IMR-90 (cell line): ENCODE data around the gene PNMA1. TPM values are rescaled to one million over a fixed set of nuclear protein-coding genes. Genes with fewer than 3 reads are reported as not detected.
A peak's percentile ranks its signal among the peaks of the same experiment; 100 is the strongest.

Source experiments
- ATAC-seq: fragments of 200-7000 bp; cut with Tn5 transposase; 2 replicates; pipeline ENCODE4 v1.9.1; 2020; ENCODE audit warnings: low read depth, mild to moderate bottlenecking, moderate library complexity
- BruUV-seq: library from RNA; stranded (reverse); fragments of 400-500 nt; replicated peaks from 2 replicates; lab custom pipeline; 2021; lab: Mats Ljungman, UMichigan
- CTCF ChIA-PET: fragments of 300-600 bp; formaldehyde crosslinking; extraction: SDS; loops from one replicate; lab custom pipeline; 2021; ENCODE audit warnings: antibody characterized with exemption; lab: Yijun Ruan, JAX
- POLR2A ChIA-PET: fragments of 300-600 bp; sonication (Branson Sonifier 250); formaldehyde crosslinking; loops from one replicate; lab custom pipeline; 2022; ENCODE audit warnings: antibody characterized with exemption; ENCODE audit not compliant: unreplicated experiment; lab: Charles Lee
- DNase-seq: peaks from one replicate; pipeline ENCODE4 v3.0.0; 2013
- H2AFZ ChIP-seq: replicated peaks from 2 replicates; pipeline ENCODE3; 2013; ENCODE audit warnings: low read length, mild to moderate bottlenecking; ENCODE audit not compliant: poor library complexity
- H2AK5ac ChIP-seq: 2 replicates; pipeline ENCODE4 v1.6.1; 2013; ENCODE audit warnings: low read depth, low read length, inconsistent platforms
- H2AK9ac ChIP-seq: replicated peaks from 2 replicates; pipeline ENCODE3; 2013; ENCODE audit warnings: mild to moderate bottlenecking, low read depth, low read length, moderate library complexity; ENCODE audit not compliant: poor library complexity
- H2BK120ac ChIP-seq: 2 replicates; pipeline ENCODE4 v1.6.1; 2013; ENCODE audit warnings: low read depth, low read length, inconsistent platforms
- H2BK15ac ChIP-seq: 3 replicates; pipeline ENCODE4 v1.6.1; 2013; ENCODE audit warnings: low read depth, low read length, inconsistent platforms
- H2BK20ac ChIP-seq: 2 replicates; pipeline ENCODE4 v1.6.1; 2013; ENCODE audit warnings: low read depth, mild to moderate bottlenecking, inconsistent platforms, low read length, moderate library complexity
- H2BK5ac ChIP-seq: 2 replicates; pipeline ENCODE4 v1.6.1; 2013; ENCODE audit warnings: mild to moderate bottlenecking, low read depth, low read length, inconsistent platforms; ENCODE audit not compliant: poor library complexity, severe bottlenecking
- H3K14ac ChIP-seq: replicated peaks from 2 replicates; pipeline ENCODE4 v1.6.1; 2013; ENCODE audit warnings: low read depth, low read length, inconsistent platforms
- H3K18ac ChIP-seq: 2 replicates; pipeline ENCODE4 v1.6.1; 2013; ENCODE audit warnings: low read depth, low read length, control low read depth
- H3K23ac ChIP-seq: 2 replicates; pipeline ENCODE4 v1.6.1; 2013; ENCODE audit warnings: low read depth, low read length, inconsistent platforms
- H3K27ac ChIP-seq: 2 replicates; pipeline ENCODE4 v1.5.1; 2013; ENCODE audit warnings: mild to moderate bottlenecking, control low read depth, low read length; ENCODE audit not compliant: insufficient read depth
- H3K27me3 ChIP-seq: 2 replicates; pipeline ENCODE4 v1.6.1; 2013; ENCODE audit warnings: low read length; ENCODE audit not compliant: control insufficient read depth, insufficient read depth
- H3K36me3 ChIP-seq: 2 replicates; pipeline ENCODE4 v1.6.1; 2013; ENCODE audit warnings: low read length, mixed read lengths; ENCODE audit not compliant: control insufficient read depth, insufficient read depth
- H3K4ac ChIP-seq: 2 replicates; pipeline ENCODE4 v1.6.1; 2013; ENCODE audit warnings: low read depth, low read length, inconsistent platforms
- H3K4me1 ChIP-seq: 2 replicates; pipeline ENCODE4 v1.6.1; 2013; ENCODE audit warnings: low read length, mixed read lengths; ENCODE audit not compliant: control insufficient read depth, insufficient read depth
- H3K4me2 ChIP-seq: 2 replicates; pipeline ENCODE4 v1.6.1; 2013; ENCODE audit warnings: low read depth, mild to moderate bottlenecking, control low read depth, low read length, moderate library complexity
- H3K4me3 ChIP-seq: 2 replicates; pipeline ENCODE4 v1.5.1; 2013; ENCODE audit warnings: low read depth, mild to moderate bottlenecking, control low read depth, low read length, moderate library complexity; ENCODE audit not compliant: insufficient read depth
- H3K56ac ChIP-seq: 2 replicates; pipeline ENCODE4 v1.6.1; 2013; ENCODE audit warnings: low read length, inconsistent platforms; ENCODE audit not compliant: insufficient read depth; ENCODE audit errors: extremely low read depth
- H3K79me1 ChIP-seq, 2 experiments: 2 replicates each; pipeline ENCODE4 v1.6.1; 2013; ENCODE audit warnings: low read length in 2 of 2, inconsistent platforms in 1 of 2, low read depth in 1 of 2
- H3K9ac ChIP-seq: 2 replicates; pipeline ENCODE4 v1.6.1; 2013; ENCODE audit warnings: low read depth, low read length, control low read depth
- H3K9me1 ChIP-seq: 2 replicates; pipeline ENCODE4 v1.6.1; 2013; ENCODE audit warnings: low read length, inconsistent platforms; ENCODE audit not compliant: insufficient read depth
- H3K9me3 ChIP-seq: 2 replicates; pipeline ENCODE4 v1.6.1; 2013; ENCODE audit warnings: low read length; ENCODE audit not compliant: control insufficient read depth, insufficient read depth
- H4K20me1 ChIP-seq: 2 replicates; pipeline ENCODE4 v1.6.1; 2013; ENCODE audit warnings: low read length, inconsistent platforms; ENCODE audit not compliant: insufficient read depth
- H4K5ac ChIP-seq: 2 replicates; pipeline ENCODE4 v1.6.1; 2013; ENCODE audit warnings: mild to moderate bottlenecking, low read depth, low read length, control low read depth
- H4K8ac ChIP-seq, 2 experiments: 2 replicates each; pipeline ENCODE4 v1.6.1; 2013; ENCODE audit warnings: low read depth in 2 of 2, low read length in 2 of 2, control low read depth in 1 of 2, inconsistent platforms in 1 of 2
- H4K91ac ChIP-seq: 2 replicates; pipeline ENCODE4 v1.6.1; 2013; ENCODE audit warnings: low read depth, low read length, inconsistent platforms; ENCODE audit not compliant: insufficient read depth
- CEBPB ChIP-seq: IDR thresholded peaks from 2 replicates; pipeline ENCODE4 v1.6.1; 2012; ENCODE audit warnings: low read depth, low read length, improper control_type of control experiment
- RCOR1 ChIP-seq: IDR thresholded peaks from 2 replicates; pipeline ENCODE4 v1.6.1; 2012; ENCODE audit warnings: mild to moderate bottlenecking, low read length, improper control_type of control experiment; ENCODE audit not compliant: insufficient replicate concordance
- USF2 ChIP-seq: fragments of 150-350 bp; IDR thresholded peaks from 2 replicates; pipeline ENCODE4 v1.6.1; 2017; ENCODE audit warnings: mild to moderate bottlenecking, antibody characterized with exemption, low read length, low read depth
- WGBS, 2 experiments: methylation state at CpG; one replicate each; pipeline versions ENCODE4 v1.1.5 to v1.1.7; 2013; ENCODE audit warnings: missing lambda C conversion rate in 2 of 2; ENCODE audit not compliant: insufficient read length in 1 of 2; ENCODE audit errors: extremely low coverage in 2 of 2; 5-methylcytosine and 5-hydroxymethylcytosine counted together
- dilution Hi-C: fragments of 300-500 bp; cut with HindIII; formaldehyde crosslinking; loops from one replicate; pipeline ENCODE4 v1.14.3; 2018; ENCODE audit warnings: low sequenced_read_pairs; ENCODE audit not compliant: unreplicated experiment
- in situ Hi-C: fragments of 300-500 bp; cut with MboI; formaldehyde crosslinking; loops from 3 replicates; pipeline ENCODE4 v1.14.3; 2019; ENCODE audit warnings: low sequenced_read_pairs, inconsistent platforms, mixed read lengths
- intact Hi-C: fragments of 100-400 bp; cut with micrococcal nuclease; formaldehyde crosslinking; loops from 2 replicates; pipeline ENCODE4 v1.10.0; 2022
- polyA plus RNA-seq, 3 experiments: library from polyadenylated mRNA; depleted of rRNA; stranded (reverse); fragments of >200 nt; gene quantifications; 2 replicates each; pipeline ENCODE4 v1.2.3, GENCODE V29; 2012; ENCODE audit warnings: low replicate concordance in 1 of 3
- total RNA-seq: library from RNA; depleted of rRNA; stranded (reverse); fragments of >200 nt; gene quantifications from 2 replicates; pipeline ENCODE4 v1.2.3, GENCODE V29; 2012

Gene PNMA1
- total and polyA plus RNA-seq, 2 of the 4 experiments (the other 2 are of a cell fraction) = 6.5 to 28.2 TPM

- ATAC-seq (peak; percentile 8), DNase-seq (peak; percentile 42)
- Histone ChIP-seq H3K9me3 (no peaks in the 10 kb centered on the region), H2BK120ac (0 out of 2 replicates have a peak overlapping the region, but pooled peaks have one; percentile 39), H4K20me1 (peaks cover 16% of the 10 kb centered on the region), H3K36me3 (peaks cover 66% of the 10 kb centered on the region), H3K4ac (peak overlapping the region; percentile 56; the same call in 1 of the 2 replicates), H3K4me1 (peaks cover 34% of the 10 kb centered on the region), H3K9ac (peak overlapping the region; percentile 43), H3K18ac (peak overlapping the region; percentile 64), H3K23ac (0 out of 2 replicates have a peak overlapping the region, but pooled peaks have one; percentile 14), H3K9me1 (peaks cover 8% of the 10 kb centered on the region; the same call in 1 of the 2 replicates), H3K4me2 (peak overlapping the region; percentile 41), H2BK20ac (no peak overlapping the region), H3K27me3 (no peaks in the 10 kb centered on the region), H4K91ac (no peak overlapping the region), H2AK5ac (peak overlapping the region; percentile 38; the same call in 1 of the 2 replicates), H2BK5ac (peak overlapping the region; percentile 85), H3K56ac (0 out of 2 replicates have a peak overlapping the region, but pooled peaks have one; percentile 33), H3K4me3 (no peak overlapping the region), H3K79me1 (peaks cover 29 to 70% of the 10 kb centered on the region in 2 experiments), H4K5ac (peak overlapping the region; percentile 36), H2AK9ac (no peak overlapping the region), H3K27ac (peak overlapping the region; percentile 88), H3K14ac (peak overlapping the region; percentile 54), H4K8ac (peak overlapping the region in 1 of 2 experiments; percentile 59; a peak in 3 of 4 replicates), H2BK15ac (0 out of 3 replicates have a peak overlapping the region, but pooled peaks have one; percentile 16), H2AFZ (no peak overlapping the region)
- TF ChIP-seq USF2 (peak; percentile 60), CEBPB (peak; percentile 9; the same call in 1 of the 2 replicates), RCOR1 (no peak)
- WGBS, 2 experiments = no CpG with 5 or more reads among the region's 7 CpGs
- POLR2A ChIA-PET = no interaction called here
- intact Hi-C loops = loop anchor here (5.0 to 10.0 kb wide), 2 partner anchors 34 to 141 kb away; no protein-coding TSS in a partner anchor
- CTCF ChIA-PET = interaction anchor here (0.6 to 1.3 kb wide), 4 partner anchors 32 to 103 kb away, joined by 3 to 7 read pairs (median 6); no protein-coding TSS in a partner anchor
- in situ Hi-C loops = no loop called here
- dilution Hi-C loops = no loop called here
- no TSS peak for BruUV-seq
Observed at GRCh38 chr14:73723406-73723796, 9.2 kb upstream of the PNMA1 start.
